Measurements from ENCODE around the gene YPEL3.

YPEL3 gene

DNA sequence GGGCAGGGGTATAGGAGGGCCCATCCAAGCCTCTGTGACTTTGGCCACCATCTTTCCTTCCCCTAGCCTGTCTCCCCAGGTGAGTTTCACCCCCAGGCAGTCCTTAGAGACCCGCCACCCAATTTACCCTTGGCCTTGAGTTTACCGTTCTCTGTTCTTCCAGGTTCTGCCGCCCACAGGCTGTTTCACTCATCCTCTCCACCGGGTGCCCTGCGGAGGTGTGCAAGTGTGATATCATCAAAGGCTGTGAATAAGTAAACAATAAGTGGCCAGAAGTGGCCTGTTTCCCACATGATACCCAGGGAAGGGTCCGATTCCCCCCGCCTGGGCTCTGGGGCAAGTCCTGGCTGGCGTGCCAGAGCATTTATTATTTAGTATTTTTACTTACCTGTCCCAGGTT is 49.8 kb downstream of the YPEL3 start:
- DNase-seq (ENCODE audit: low read depth): no peak

Measured in stimulated activated CD8-positive, alpha-beta memory T cell treated with anti-CD3 and anti-CD28 coated beads, Interleukin-7, amount 100 ng/mL, for 24 hours (primary cell).